CD14-positive monocyte (primary cell): ENCODE data around the gene MITF. TPM values are rescaled to one million over a fixed set of nuclear protein-coding genes. Genes with fewer than 3 reads are reported as not detected.

Source experiments
- DNase-seq, 3 donors: peaks; one replicate each; pipeline ENCODE4 v3.0.0-alpha.2; 2011 to 2022
- H2AFZ ChIP-seq: 2 replicates; pipeline ENCODE4 v1.6.0; 2012; ENCODE audit warnings: mild to moderate bottlenecking, low read depth, low read length, inconsistent platforms; ENCODE audit not compliant: insufficient read depth, poor library complexity, severe bottlenecking
- H3K27ac ChIP-seq, 2 donors: 1 replicate in 1 of 2; 2 replicates in 1 of 2; pipeline ENCODE4 v1.5.1; 2012 to 2013; ENCODE audit warnings: low read length in 2 of 2, control low read depth in 1 of 2, inconsistent platforms in 1 of 2, low read depth in 1 of 2, mild to moderate bottlenecking in 1 of 2
- H3K27me3 ChIP-seq, 2 donors: one replicate each; pipeline versions ENCODE4 v1.6.0 to v1.6.1; 2011 to 2013; ENCODE audit warnings: low read length in 2 of 2; ENCODE audit not compliant: control insufficient read depth in 2 of 2, insufficient read depth in 2 of 2
- H3K36me3 ChIP-seq, 2 donors: replicated peaks in 1 of 2; 1 replicate in 1 of 2; 2 replicates in 1 of 2; pipeline versions ENCODE4 v1.5.1 to v1.6.1; 2012 to 2013; ENCODE audit warnings: low read length in 2 of 2, control low read depth in 1 of 2, inconsistent platforms in 1 of 2, mild to moderate bottlenecking in 1 of 2; ENCODE audit not compliant: insufficient read depth in 2 of 2, control insufficient read depth in 1 of 2
- H3K4me1 ChIP-seq, 2 donors: 1 replicate in 1 of 2; 2 replicates in 1 of 2; pipeline versions ENCODE4 v1.5.1 to v1.6.1; 2012 to 2013; ENCODE audit warnings: low read length in 2 of 2, control low read depth in 1 of 2, inconsistent platforms in 1 of 2, mild to moderate bottlenecking in 1 of 2, moderate library complexity in 1 of 2; ENCODE audit not compliant: insufficient read depth in 2 of 2, control insufficient read depth in 1 of 2
- H3K4me2 ChIP-seq: replicated peaks from 2 replicates; pipeline ENCODE3; 2012; ENCODE audit warnings: low read length, moderate library complexity, mild to moderate bottlenecking; ENCODE audit not compliant: poor library complexity, severe bottlenecking; ENCODE audit errors: extremely low read depth
- H3K4me3 ChIP-seq, 3 experiments: fragments of 200-600 bp in 1 of 3; sonication (generic) in 1 of 3; replicated peaks in 1 of 3; 1 replicate in 2 of 3; 2 replicates in 1 of 3; pipeline ENCODE4 v1.5.1; 2011 to 2013; ENCODE audit warnings: low read length in 3 of 3, mild to moderate bottlenecking in 3 of 3, control low read depth in 2 of 3, low read depth in 2 of 3, inconsistent platforms in 1 of 3, moderate library complexity in 1 of 3
- H3K79me2 ChIP-seq: 2 replicates; pipeline ENCODE4 v1.6.0; 2012; ENCODE audit warnings: mild to moderate bottlenecking, control low read depth, inconsistent platforms, low read length, moderate library complexity; ENCODE audit not compliant: insufficient read depth
- H3K9ac ChIP-seq: 2 replicates; pipeline ENCODE4 v1.6.0; 2017; ENCODE audit warnings: low read length, mild to moderate bottlenecking; ENCODE audit not compliant: insufficient read depth, poor library complexity, severe bottlenecking
- H3K9me3 ChIP-seq, 2 donors: replicated peaks in 1 of 2; 1 replicate in 1 of 2; 2 replicates in 1 of 2; pipeline versions ENCODE4 v1.5.1 to v1.6.1; 2012 to 2013; ENCODE audit warnings: low read length in 2 of 2, control low read depth in 1 of 2; ENCODE audit not compliant: control insufficient read depth in 1 of 2, insufficient read depth in 1 of 2
- H4K20me1 ChIP-seq: 2 replicates; pipeline ENCODE4 v1.6.0; 2012; ENCODE audit warnings: mild to moderate bottlenecking, low read length, control low read depth, moderate library complexity; ENCODE audit not compliant: insufficient read depth
- H3K27ac Mint-ChIP-seq, 7 donors: one replicate each; pipeline ENCODE4 v1.8.0; 2020; ENCODE audit warnings: mild to moderate bottlenecking in 7 of 7, mixed read lengths in 7 of 7, moderate library complexity in 6 of 7, inconsistent platforms in 2 of 7
- H3K27me3 Mint-ChIP-seq, 3 donors: one replicate each; pipeline ENCODE4 v1.8.0; 2021 to 2022; ENCODE audit warnings: low read depth in 3 of 3, mild to moderate bottlenecking in 3 of 3, mixed read lengths in 3 of 3, moderate library complexity in 3 of 3, inconsistent platforms in 1 of 3
- H3K36me3 Mint-ChIP-seq, 2 donors: one replicate each; pipeline ENCODE4 v1.8.0; 2020; ENCODE audit warnings: mixed read lengths in 2 of 2, inconsistent platforms in 1 of 2, mild to moderate bottlenecking in 1 of 2
- H3K4me1 Mint-ChIP-seq: one replicate; pipeline ENCODE4 v1.8.0; 2020; ENCODE audit warnings: mild to moderate bottlenecking, mixed read lengths
- H3K4me3 Mint-ChIP-seq, 2 donors: one replicate each; pipeline ENCODE4 v1.8.0; 2020; ENCODE audit warnings: mild to moderate bottlenecking in 2 of 2, mixed read lengths in 2 of 2, moderate library complexity in 1 of 2
- H3K9me3 Mint-ChIP-seq, 7 donors: one replicate each; pipeline ENCODE4 v1.8.0; 2020 to 2022; ENCODE audit warnings: mixed read lengths in 7 of 7, mild to moderate bottlenecking in 6 of 7, moderate library complexity in 6 of 7, inconsistent platforms in 2 of 7
- CTCF ChIP-seq: fragments of 200-600 bp; IDR thresholded peaks from one replicate; pipeline ENCODE4 v1.8.0; 2022; ENCODE audit warnings: antibody characterized with exemption, mild to moderate bottlenecking
- WGBS: methylation state at CpG from one replicate; pipeline ENCODE4 v1.1.5; 2013; ENCODE audit warnings: missing lambda C conversion rate; ENCODE audit not compliant: insufficient coverage; 5-methylcytosine and 5-hydroxymethylcytosine counted together
- intact Hi-C, 2 donors: fragments of 100-400 bp; cut with micrococcal nuclease; formaldehyde crosslinking; loops; one replicate each; pipeline versions ENCODE4 v1.15.0 to v1.15.1; 2023
- polyA plus RNA-seq, 3 donors: library from polyadenylated mRNA; depleted of rRNA in 1 of 3; unstranded in 2 of 3; stranded (reverse) in 1 of 3; fragments of 300-500 nt in 2 of 3; fragments of >200 nt in 1 of 3; fragmentation: Illumina TruSeq in 2 of 3; gene quantifications; 1 replicate in 2 of 3; 2 replicates in 1 of 3; pipeline ENCODE4 v1.2.3, GENCODE V29; 2012 to 2021

The MITF gene
- polyA plus RNA-seq, 3 donors, result 7.0 to 15.1 (median 12.1) TPM

- DNase-seq, result no peak
- intact Hi-C loops, result loop anchor here in 1 of 2 donors (10.0 kb wide), 1 partner anchor 246 kb away; no protein-coding TSS in a partner anchor
- H3K4me3 ChIP-seq, result no peak overlapping the region
- H3K4me1 ChIP-seq, result no peaks in the 10 kb centered on the region
- WGBS, result no CpG with 5 or more reads among the region's 2 CpGs
- Mint-ChIP-seq H3K27me3 (no peaks in the 10 kb centered on the region), H3K9me3 (peaks cover 6 to 18% (median 10%) of the 10 kb centered on the region in 7 donors), H3K4me3 (no peak overlapping the region), H3K27ac (no peak overlapping the region), H3K36me3 (no peaks in the 10 kb centered on the region), H3K4me1 (peaks cover 4% of the 10 kb centered on the region)
- no peaks in the 10 kb centered on the region for H4K20me1 ChIP-seq
- no peak overlapping the region for H3K4me2 ChIP-seq
- no peaks in the 10 kb centered on the region for H3K27me3 ChIP-seq
- no peak for TF ChIP-seq CTCF
- H3K9me3 ChIP-seq, result peaks cover 5 to 6% of the 10 kb centered on the region in 2 donors
- no peak overlapping the region for H2AFZ ChIP-seq
- no peak overlapping the region for H3K27ac ChIP-seq
- no peaks in the 10 kb centered on the region for H3K36me3 ChIP-seq
- H3K9ac ChIP-seq, result no peak overlapping the region
- H3K79me2 ChIP-seq, result no peaks in the 10 kb centered on the region
Measured at GRCh38 chr3:69698728-69699127, 40.5 kb upstream of the MITF start.

GRCh38 chr3:69699183-69699582 lies 40.1 kb upstream of the MITF start:
- H3K4me3 Mint-ChIP-seq, result no peak overlapping the region
- peaks cover 4% of the 10 kb centered on the region for H3K4me1 Mint-ChIP-seq
- Histone ChIP-seq H3K4me1 (no peaks in the 10 kb centered on the region), H3K27ac (no peak overlapping the region), H3K27me3 (no peaks in the 10 kb centered on the region), H3K36me3 (no peaks in the 10 kb centered on the region), H3K4me3 (no peak overlapping the region), H3K9ac (no peak overlapping the region), H2AFZ (no peak overlapping the region), H3K79me2 (no peaks in the 10 kb centered on the region), H3K9me3 (peaks cover 5 to 6% of the 10 kb centered on the region in 2 donors), H4K20me1 (no peaks in the 10 kb centered on the region), H3K4me2 (no peak overlapping the region)
- no peak for TF ChIP-seq CTCF
- no peaks in the 10 kb centered on the region for H3K36me3 Mint-ChIP-seq
- intact Hi-C loops, result loop anchor here in 1 of 2 donors (10.0 kb wide), 1 partner anchor 246 kb away; no protein-coding TSS in a partner anchor
- DNase-seq, result no peak
- no CpG with 5 or more reads among the region's 1 CpG for WGBS
- H3K27ac Mint-ChIP-seq, result no peak overlapping the region
- H3K27me3 Mint-ChIP-seq, result no peaks in the 10 kb centered on the region
- H3K9me3 Mint-ChIP-seq, result peaks cover 6 to 18% (median 12%) of the 10 kb centered on the region in 7 donors
